Sigmoid colon (tissue), 4 donors: ENCODE measurements around the gene MTOR.

Source experiments
- CTCF ChIP-seq, 4 experiments: fragments of 450-650 bp in 3 of 4; fragments of 200-600 bp in 1 of 4; IDR thresholded peaks; one replicate each; pipeline ENCODE4 v1.5.1; 2016 to 2019; ENCODE audit warnings: antibody characterized with exemption in 4 of 4, mild to moderate bottlenecking in 3 of 4, moderate library complexity in 2 of 4
- EP300 ChIP-seq, 4 donors: sonication (generic); formaldehyde crosslinking; IDR thresholded peaks; one replicate each; pipeline ENCODE4 v1.6.1; 2017; ENCODE audit warnings: antibody characterized with exemption in 4 of 4
- POLR2A ChIP-seq, 2 donors: fragments of 450-650 bp; IDR thresholded peaks; one replicate each; pipeline ENCODE4 v1.6.1; 2016; ENCODE audit warnings: antibody characterized with exemption in 2 of 2, mild to moderate bottlenecking in 2 of 2, moderate library complexity in 2 of 2

- TF ChIP-seq POLR2A (IDR thresholded peaks at IDR 0.05) (no peak), EP300 (IDR thresholded peaks at IDR 0.05) (no peak), CTCF (IDR thresholded peaks at IDR 0.05) (no peak)
Observed at GRCh38 chr1:11151114-11151513, 111.2 kb downstream of the MTOR start.
